ENCODE results near the gene SLC25A3.
"Not testable (repeated sequence)": the region's sequence is repeated elsewhere in the genome, so short reads cannot be mapped to it uniquely, and the experiment has no call there.

SLC25A3 gene

GRCh38 chr12:98549371-98550110, 43.9 kb upstream of the SLC25A3 start:
- TF ChIP-seq ZNF16 (tag by site-specific recombination; IDR thresholded peaks at IDR 0.05; ENCODE audit: low read depth) (no peak), ZNF692 (tag by site-specific recombination; IDR thresholded peaks at IDR 0.05) (no peak)
- POLR2A ChIA-PET, result no interaction called here
- H3K4me1 ChIP-seq (ENCODE audit: control insufficient read depth, insufficient read depth, low read length), result no peaks in the 10 kb centered on the region
- H3K36me3 ChIP-seq (ENCODE audit: control insufficient read depth in 2 of 2, insufficient read depth in 1 of 2, low read length in 2 of 2), result peaks cover 68 to 70% of the 10 kb centered on the region in 2 experiments
- H3K27ac ChIP-seq (ENCODE audit: extremely low read depth, low read depth, low read length), result no peak overlapping the region
- H3K9me3 ChIP-seq (ENCODE audit: control insufficient read depth, insufficient read depth, low read depth, low read length), result no peaks in the 10 kb centered on the region
- CTCF ChIA-PET, result interaction anchor here (0.6 to 2.1 kb wide), 5 partner anchors 15 to 127 kb away, joined by 3 to 9 read pairs (median 3); no protein-coding TSS in a partner anchor
- H3K4me3 ChIP-seq (ENCODE audit: low read depth, low read length), result no peak overlapping the region

- no peak overlapping the region for H3K4me3 ChIP-seq (ENCODE audit: low read depth, low read length)
- H3K36me3 ChIP-seq (ENCODE audit: control insufficient read depth in 2 of 2, insufficient read depth in 1 of 2, low read length in 2 of 2), result peaks cover 47 to 53% of the 10 kb centered on the region in 2 experiments
- no peaks in the 10 kb centered on the region for H3K4me1 ChIP-seq (ENCODE audit: control insufficient read depth, insufficient read depth, low read length)
- no peaks in the 10 kb centered on the region for H3K9me3 ChIP-seq (ENCODE audit: control insufficient read depth, insufficient read depth, low read depth, low read length)
- POLR2A ChIA-PET, result no interaction called here
- H3K27ac ChIP-seq (ENCODE audit: extremely low read depth, low read depth, low read length), result no peak overlapping the region
- CTCF ChIA-PET, result interaction anchor here (0.6 to 1.3 kb wide), 3 partner anchors 15 to 135 kb away, joined by 3 to 6 read pairs (median 4); no protein-coding TSS in a partner anchor
- TF ChIP-seq ZNF362 (tag by site-specific recombination; IDR thresholded peaks at IDR 0.05) (no peak), ATF2 (tag by site-specific recombination; IDR thresholded peaks at IDR 0.05; ENCODE audit: low read depth) (no peak), HOXA7 (CRISPR knock-in tag; IDR thresholded peaks at IDR 0.05; ENCODE audit: borderline replicate concordance) (no peak), ZNF830 (tag by site-specific recombination; IDR thresholded peaks at IDR 0.05; ENCODE audit: low read depth) (no peak), ZNF280C (tag by site-specific recombination; IDR thresholded peaks at IDR 0.05) (no peak), KLF8 (tag by site-specific recombination; IDR thresholded peaks at IDR 0.05) (no peak), ZNF341 (tag by site-specific recombination; IDR thresholded peaks at IDR 0.05; ENCODE audit: low read depth) (no peak), ZNF133 (tag by site-specific recombination; IDR thresholded peaks at IDR 0.05) (no peak), ZNF664 (tag by site-specific recombination; IDR thresholded peaks at IDR 0.05) (no peak), ZNF174 (tag by site-specific recombination; IDR thresholded peaks at IDR 0.05) (no peak), ZNF768 (tag by site-specific recombination; IDR thresholded peaks at IDR 0.05) (no peak), ZNF623 (tag by site-specific recombination; IDR thresholded peaks at IDR 0.05) (no peak), YY1 (tag by site-specific recombination; IDR thresholded peaks at IDR 0.05) (no peak), ZNF202 (tag by site-specific recombination; IDR thresholded peaks at IDR 0.05; ENCODE audit: borderline replicate concordance) (no peak), ZNF549 (tag by site-specific recombination; IDR thresholded peaks at IDR 0.05) (no peak)
- TF ChIP-seq, protein P1, sequence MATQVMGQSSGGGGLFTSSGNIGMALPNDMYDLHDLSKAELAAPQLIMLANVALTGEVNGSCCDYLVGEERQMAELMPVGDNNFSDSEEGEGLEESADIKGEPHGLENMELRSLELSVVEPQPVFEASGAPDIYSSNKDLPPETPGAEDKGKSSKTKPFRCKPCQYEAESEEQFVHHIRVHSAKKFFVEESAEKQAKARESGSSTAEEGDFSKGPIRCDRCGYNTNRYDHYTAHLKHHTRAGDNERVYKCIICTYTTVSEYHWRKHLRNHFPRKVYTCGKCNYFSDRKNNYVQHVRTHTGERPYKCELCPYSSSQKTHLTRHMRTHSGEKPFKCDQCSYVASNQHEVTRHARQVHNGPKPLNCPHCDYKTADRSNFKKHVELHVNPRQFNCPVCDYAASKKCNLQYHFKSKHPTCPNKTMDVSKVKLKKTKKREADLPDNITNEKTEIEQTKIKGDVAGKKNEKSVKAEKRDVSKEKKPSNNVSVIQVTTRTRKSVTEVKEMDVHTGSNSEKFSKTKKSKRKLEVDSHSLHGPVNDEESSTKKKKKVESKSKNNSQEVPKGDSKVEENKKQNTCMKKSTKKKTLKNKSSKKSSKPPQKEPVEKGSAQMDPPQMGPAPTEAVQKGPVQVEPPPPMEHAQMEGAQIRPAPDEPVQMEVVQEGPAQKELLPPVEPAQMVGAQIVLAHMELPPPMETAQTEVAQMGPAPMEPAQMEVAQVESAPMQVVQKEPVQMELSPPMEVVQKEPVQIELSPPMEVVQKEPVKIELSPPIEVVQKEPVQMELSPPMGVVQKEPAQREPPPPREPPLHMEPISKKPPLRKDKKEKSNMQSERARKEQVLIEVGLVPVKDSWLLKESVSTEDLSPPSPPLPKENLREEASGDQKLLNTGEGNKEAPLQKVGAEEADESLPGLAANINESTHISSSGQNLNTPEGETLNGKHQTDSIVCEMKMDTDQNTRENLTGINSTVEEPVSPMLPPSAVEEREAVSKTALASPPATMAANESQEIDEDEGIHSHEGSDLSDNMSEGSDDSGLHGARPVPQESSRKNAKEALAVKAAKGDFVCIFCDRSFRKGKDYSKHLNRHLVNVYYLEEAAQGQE (tag by site-specific recombination; IDR thresholded peaks at IDR 0.05), result no peak
- TF ChIP-seq, protein P2, sequence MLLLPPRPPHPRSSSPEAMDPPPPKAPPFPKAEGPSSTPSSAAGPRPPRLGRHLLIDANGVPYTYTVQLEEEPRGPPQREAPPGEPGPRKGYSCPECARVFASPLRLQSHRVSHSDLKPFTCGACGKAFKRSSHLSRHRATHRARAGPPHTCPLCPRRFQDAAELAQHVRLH (tag by site-specific recombination; IDR thresholded peaks at IDR 0.05), result no peak
Observed at GRCh38 chr12:98551787-98552186, 41.7 kb upstream of the SLC25A3 start.

- POLR2A ChIA-PET; H3K36me3 ChIP-seq (ENCODE audit: control insufficient read depth in 2 of 2, insufficient read depth in 1 of 2, low read length in 2 of 2); H3K9me3 ChIP-seq (ENCODE audit: control insufficient read depth, insufficient read depth, low read depth, low read length); H3K27ac ChIP-seq (ENCODE audit: extremely low read depth, low read depth, low read length); H3K4me1 ChIP-seq (ENCODE audit: control insufficient read depth, insufficient read depth, low read length); H3K4me3 ChIP-seq (ENCODE audit: low read depth, low read length): not testable (repeated sequence)
- CTCF ChIA-PET, result interaction anchor here (0.6 kb wide), 1 partner anchor 47 kb away, joined by 3 read pairs; no protein-coding TSS in a partner anchor
Observed at GRCh38 chr12:98558097-98558496, 35.4 kb upstream of the SLC25A3 start.

All from HEK293 (cell line).